ENCODE data around the gene MDK. TPM values are rescaled to one million over a fixed set of nuclear protein-coding genes. Genes with fewer than 3 reads are reported as not detected.

Gene MDK
- total RNA-seq, 1 donor from 2014 or later, result 163 TPM

DNA sequence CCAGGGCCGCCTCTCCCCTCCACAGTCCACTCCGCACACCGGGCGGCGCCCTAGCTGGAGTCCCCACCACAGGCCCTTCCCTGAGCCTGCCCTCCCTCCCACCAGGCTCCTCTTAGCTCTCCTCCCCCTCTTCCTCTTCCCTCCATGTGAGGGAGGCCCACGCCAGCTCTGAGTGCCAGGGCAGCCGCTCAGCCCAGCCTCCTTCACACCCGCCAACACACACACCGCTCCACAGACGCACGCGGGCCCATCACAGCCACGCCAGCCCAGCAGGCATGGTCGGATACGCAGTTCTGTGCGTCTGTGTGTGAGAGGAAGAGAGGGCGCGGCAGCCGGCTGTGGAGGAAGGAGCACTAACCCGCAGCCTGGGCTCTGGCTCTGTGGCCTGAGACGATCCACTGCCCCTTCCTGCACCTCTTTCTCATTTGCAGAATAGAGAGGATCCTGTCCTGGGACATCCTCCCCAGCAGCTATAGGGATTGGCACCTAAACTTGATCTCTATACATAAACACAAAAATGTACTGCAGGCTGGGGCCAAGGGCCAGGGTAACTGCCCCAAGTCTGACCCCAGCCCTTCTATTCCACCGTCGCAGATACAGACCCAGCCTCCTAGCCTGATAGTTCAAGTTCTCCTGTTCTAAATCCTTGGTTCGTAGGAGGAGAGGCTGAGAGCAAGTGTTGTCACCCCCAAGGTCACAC is 6.6 kb downstream of the MDK start:
- Mint-ChIP-seq H3K36me3 (ENCODE audit: unreplicated experiment) (no peaks in the 10 kb centered on the region), H3K4me1 (ENCODE audit: unreplicated experiment) (peaks cover 20% of the 10 kb centered on the region), H3K9me3 (ENCODE audit: unreplicated experiment) (no peaks in the 10 kb centered on the region), H3K27ac (ENCODE audit: unreplicated experiment) (no peak overlapping the region), H3K27me3 (ENCODE audit: unreplicated experiment) (peaks cover 36% of the 10 kb centered on the region), H3K4me3 (ENCODE audit: unreplicated experiment) (no peak overlapping the region)
- TF ChIP-seq, protein P1, sequence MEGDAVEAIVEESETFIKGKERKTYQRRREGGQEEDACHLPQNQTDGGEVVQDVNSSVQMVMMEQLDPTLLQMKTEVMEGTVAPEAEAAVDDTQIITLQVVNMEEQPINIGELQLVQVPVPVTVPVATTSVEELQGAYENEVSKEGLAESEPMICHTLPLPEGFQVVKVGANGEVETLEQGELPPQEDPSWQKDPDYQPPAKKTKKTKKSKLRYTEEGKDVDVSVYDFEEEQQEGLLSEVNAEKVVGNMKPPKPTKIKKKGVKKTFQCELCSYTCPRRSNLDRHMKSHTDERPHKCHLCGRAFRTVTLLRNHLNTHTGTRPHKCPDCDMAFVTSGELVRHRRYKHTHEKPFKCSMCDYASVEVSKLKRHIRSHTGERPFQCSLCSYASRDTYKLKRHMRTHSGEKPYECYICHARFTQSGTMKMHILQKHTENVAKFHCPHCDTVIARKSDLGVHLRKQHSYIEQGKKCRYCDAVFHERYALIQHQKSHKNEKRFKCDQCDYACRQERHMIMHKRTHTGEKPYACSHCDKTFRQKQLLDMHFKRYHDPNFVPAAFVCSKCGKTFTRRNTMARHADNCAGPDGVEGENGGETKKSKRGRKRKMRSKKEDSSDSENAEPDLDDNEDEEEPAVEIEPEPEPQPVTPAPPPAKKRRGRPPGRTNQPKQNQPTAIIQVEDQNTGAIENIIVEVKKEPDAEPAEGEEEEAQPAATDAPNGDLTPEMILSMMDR (IDR thresholded peaks at IDR 0.05), result no peak
- DNase-seq (ENCODE audit: extremely low spot score, unreplicated experiment), result no peak

DNA sequence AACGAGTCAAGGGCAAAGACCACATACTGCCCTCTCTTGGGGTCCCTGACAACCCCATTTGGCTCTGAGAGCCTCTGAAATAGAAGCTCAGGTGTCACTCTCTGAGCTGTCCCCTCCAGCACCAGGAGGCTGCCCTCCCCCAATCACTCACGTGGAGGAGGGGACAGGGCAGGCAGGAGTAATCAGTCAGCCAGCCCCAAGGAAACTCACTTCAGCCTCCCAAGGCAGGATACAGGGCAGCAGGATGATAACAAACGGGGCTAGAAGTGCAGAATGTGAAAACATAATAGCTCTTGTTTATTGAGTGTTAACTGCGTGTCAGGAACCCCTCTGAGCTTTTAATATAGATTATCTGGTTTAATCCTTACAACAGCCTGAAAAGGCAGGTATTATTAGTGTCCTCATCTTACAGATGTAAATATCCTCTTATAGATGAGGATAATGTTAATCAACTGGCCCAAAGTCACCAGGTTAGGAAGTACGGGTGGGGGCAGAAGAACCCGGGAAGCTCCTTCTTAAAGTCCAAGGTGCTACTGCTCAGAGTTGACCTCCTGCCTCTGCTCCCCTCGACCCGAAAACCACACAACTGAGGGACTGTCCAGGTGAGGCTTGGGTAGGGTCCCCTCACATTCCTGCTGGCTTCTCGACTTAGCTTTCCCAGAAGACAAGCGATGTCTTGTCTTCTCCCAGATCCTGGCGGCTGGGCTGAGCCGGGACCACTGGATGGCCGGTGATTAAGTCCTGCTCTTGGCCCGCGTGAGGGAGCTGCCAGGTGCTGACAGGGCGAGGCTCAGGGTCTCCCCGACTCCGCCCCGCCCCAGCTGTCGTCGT is 7.4 kb downstream of the MDK start:
- TF ChIP-seq, protein P1 (IDR thresholded peaks at IDR 0.05), result no peak
- no peaks in the 10 kb centered on the region for H3K36me3 Mint-ChIP-seq (ENCODE audit: unreplicated experiment)
- H3K27ac Mint-ChIP-seq (ENCODE audit: unreplicated experiment), result no peak overlapping the region
- no peaks in the 10 kb centered on the region for H3K9me3 Mint-ChIP-seq (ENCODE audit: unreplicated experiment)
- H3K27me3 Mint-ChIP-seq (ENCODE audit: unreplicated experiment), result peaks cover 36% of the 10 kb centered on the region
- DNase-seq (ENCODE audit: extremely low spot score, unreplicated experiment), result no peak
- peak overlapping the region; percentile 66 for H3K4me3 Mint-ChIP-seq (ENCODE audit: unreplicated experiment)
- peaks cover 25% of the 10 kb centered on the region for H3K4me1 Mint-ChIP-seq (ENCODE audit: unreplicated experiment)

DNA sequence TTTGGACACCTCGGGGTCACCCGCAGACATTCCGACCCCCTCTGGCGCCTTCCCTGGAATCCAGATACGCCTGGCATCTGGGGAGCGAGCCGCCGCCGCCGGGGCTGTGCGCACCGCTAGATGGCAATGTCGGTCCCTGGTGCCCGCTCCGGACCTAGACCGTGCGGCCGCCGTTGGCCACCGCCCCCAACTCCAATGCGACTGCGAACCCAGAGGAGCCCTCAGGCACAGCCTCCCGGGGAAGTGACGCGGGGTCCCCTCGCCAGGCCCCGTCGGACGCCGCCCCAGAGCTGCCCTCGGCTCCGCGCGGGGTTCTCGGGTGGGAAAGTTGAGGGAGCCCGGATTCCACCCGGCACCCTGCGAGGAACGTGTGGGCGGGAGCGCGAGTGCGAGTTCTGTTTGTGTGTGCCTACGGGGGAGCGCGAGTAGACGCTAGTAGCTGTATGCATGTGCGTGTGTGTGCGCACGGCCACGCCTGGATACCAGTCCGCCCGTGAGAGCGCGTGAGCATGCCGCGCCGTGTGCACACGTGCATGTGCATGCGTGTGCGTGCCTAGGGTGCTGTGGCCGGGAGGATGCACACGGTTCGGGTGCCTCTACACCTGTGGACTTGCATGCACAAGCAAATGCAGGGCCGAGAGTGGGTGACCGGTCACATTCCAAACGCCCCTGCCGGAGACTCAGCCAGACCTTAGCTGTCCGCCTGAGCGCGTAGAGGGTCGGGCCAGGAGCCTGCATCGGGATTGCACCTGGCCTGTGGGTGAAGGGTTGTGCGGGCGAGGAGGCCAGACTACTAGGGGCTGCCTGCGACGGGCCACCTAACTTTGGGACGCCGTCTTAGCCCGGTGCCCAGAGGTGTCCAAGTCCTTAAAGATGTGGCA is 8.2 kb downstream of the MDK start:
- peak; percentile 90 for DNase-seq (ENCODE audit: extremely low spot score, unreplicated experiment)
- peaks cover 25% of the 10 kb centered on the region for H3K4me1 Mint-ChIP-seq (ENCODE audit: unreplicated experiment)
- H3K27ac Mint-ChIP-seq (ENCODE audit: unreplicated experiment), result no peak overlapping the region
- H3K27me3 Mint-ChIP-seq (ENCODE audit: unreplicated experiment), result peaks cover 36% of the 10 kb centered on the region
- H3K4me3 Mint-ChIP-seq (ENCODE audit: unreplicated experiment), result peak overlapping the region; percentile 66
- TF ChIP-seq, protein P1 (IDR thresholded peaks at IDR 0.05), result no peak
- no peaks in the 10 kb centered on the region for H3K36me3 Mint-ChIP-seq (ENCODE audit: unreplicated experiment)
- no peaks in the 10 kb centered on the region for H3K9me3 Mint-ChIP-seq (ENCODE audit: unreplicated experiment)

DNA sequence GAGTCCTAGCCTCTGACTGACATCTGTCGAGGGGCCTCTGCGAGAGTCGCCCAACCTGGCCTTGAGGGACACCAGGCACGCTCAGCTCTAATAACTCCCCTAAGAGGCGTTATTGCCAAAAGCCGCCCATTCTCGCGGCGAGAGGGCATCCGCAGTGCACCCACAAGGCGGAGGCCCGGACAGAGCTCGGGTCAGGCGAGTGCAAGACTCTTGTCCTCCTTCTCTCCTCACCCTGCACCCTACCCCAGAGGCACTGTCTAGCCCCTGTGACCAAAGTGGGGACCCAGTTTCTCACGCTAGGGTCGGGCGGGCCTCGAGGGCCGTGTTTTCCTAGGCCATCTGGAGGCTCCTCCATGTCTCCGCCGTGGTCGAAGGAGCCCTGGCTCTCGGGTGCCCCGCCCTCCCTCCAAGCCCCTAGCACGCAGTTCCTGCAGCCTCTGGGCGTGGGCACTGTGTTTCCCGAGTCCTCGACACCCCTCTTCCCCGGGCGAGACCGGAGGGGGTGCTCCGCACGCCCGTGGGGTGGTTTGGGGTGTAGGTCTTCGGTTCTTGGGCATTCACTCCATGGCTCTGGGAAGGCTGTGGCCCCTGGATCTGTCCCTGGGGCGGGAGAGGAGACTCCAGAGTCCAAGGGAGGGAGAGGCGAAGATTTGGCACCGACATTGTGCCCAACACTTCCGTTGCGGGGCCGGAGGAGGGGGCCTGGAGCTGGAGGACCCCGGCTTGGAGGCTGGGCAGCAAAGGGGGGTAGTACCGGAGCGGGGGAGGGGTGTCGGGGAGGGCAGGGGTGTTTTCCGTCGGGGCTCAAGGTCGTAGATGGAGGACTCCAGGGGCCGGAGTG is 9.1 kb downstream of the MDK start:
- no peak for DNase-seq (ENCODE audit: extremely low spot score, unreplicated experiment)
- TF ChIP-seq, protein P1 (IDR thresholded peaks at IDR 0.05), result no peak
- Mint-ChIP-seq H3K4me3 (ENCODE audit: unreplicated experiment) (peak overlapping the region; percentile 66), H3K36me3 (ENCODE audit: unreplicated experiment) (no peaks in the 10 kb centered on the region), H3K27ac (ENCODE audit: unreplicated experiment) (no peak overlapping the region), H3K27me3 (ENCODE audit: unreplicated experiment) (peaks cover 36% of the 10 kb centered on the region), H3K9me3 (ENCODE audit: unreplicated experiment) (no peaks in the 10 kb centered on the region), H3K4me1 (ENCODE audit: unreplicated experiment) (peaks cover 25% of the 10 kb centered on the region)
